Measurements from ENCODE around the gene SOX6. TPM values are rescaled to one million over a fixed set of nuclear protein-coding genes. Genes with fewer than 3 reads are reported as not detected.

Gene SOX6
- total and polyA plus RNA-seq, 2 of the 13 experiments (the other 11 are each of a cell fraction or from before 2014, with no cell fraction given) = 2.6 to 11.2 TPM

DNA sequence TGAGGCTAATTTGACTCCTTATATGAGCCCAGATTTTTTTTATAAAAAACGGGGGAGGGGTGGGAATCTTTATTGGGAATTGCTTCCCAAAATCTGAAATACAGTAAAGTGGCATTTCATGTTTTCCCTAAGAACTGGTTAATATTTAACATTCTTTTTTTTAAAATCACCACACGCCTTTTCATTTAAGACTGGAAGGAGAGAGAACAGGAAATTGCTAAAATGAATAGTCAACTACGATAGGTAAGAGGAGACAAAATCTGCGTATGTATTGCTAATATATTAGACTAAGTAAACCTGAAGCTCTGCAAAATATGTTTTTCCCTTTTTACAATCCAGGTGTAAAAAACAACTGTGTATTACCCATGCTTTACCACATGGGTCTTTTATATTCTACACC is 57.0 kb downstream of the SOX6 start:
- CTCF ChIA-PET (ENCODE audit: low intra/inter-chr PET ratio, low total read pairs) = no interaction called here
- POLR2A ChIA-PET = no interaction called here
- TF ChIP-seq EEA1 (CRISPR knock-in tag; IDR thresholded peaks at IDR 0.05; ENCODE audit: borderline replicate concordance) (no peak), ZC3H13 (CRISPR knock-in tag; IDR thresholded peaks at IDR 0.05) (no peak), AGO2 (optimal IDR thresholded peaks at IDR 0.05; ENCODE audit: low read depth, low read length) (no peak), SMARCC2 (IDR thresholded peaks at IDR 0.05) (no peak), MTF2 (CRISPR knock-in tag; IDR thresholded peaks at IDR 0.05; ENCODE audit: borderline replicate concordance) (no peak), ZNF333 (CRISPR knock-in tag; IDR thresholded peaks at IDR 0.05; ENCODE audit: borderline replicate concordance) (no peak), ZNF558 (CRISPR knock-in tag; IDR thresholded peaks at IDR 0.05; ENCODE audit: borderline replicate concordance) (no peak), ZNF605 (CRISPR knock-in tag; IDR thresholded peaks at IDR 0.05) (no peak), SP140L (CRISPR knock-in tag; IDR thresholded peaks at IDR 0.05; ENCODE audit: borderline replicate concordance) (no peak), ZNF616 (CRISPR knock-in tag; IDR thresholded peaks at IDR 0.05; ENCODE audit: low read depth) (no peak)
- TF ChIP-seq, protein P1, sequence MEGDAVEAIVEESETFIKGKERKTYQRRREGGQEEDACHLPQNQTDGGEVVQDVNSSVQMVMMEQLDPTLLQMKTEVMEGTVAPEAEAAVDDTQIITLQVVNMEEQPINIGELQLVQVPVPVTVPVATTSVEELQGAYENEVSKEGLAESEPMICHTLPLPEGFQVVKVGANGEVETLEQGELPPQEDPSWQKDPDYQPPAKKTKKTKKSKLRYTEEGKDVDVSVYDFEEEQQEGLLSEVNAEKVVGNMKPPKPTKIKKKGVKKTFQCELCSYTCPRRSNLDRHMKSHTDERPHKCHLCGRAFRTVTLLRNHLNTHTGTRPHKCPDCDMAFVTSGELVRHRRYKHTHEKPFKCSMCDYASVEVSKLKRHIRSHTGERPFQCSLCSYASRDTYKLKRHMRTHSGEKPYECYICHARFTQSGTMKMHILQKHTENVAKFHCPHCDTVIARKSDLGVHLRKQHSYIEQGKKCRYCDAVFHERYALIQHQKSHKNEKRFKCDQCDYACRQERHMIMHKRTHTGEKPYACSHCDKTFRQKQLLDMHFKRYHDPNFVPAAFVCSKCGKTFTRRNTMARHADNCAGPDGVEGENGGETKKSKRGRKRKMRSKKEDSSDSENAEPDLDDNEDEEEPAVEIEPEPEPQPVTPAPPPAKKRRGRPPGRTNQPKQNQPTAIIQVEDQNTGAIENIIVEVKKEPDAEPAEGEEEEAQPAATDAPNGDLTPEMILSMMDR (CRISPR knock-in tag; IDR thresholded peaks at IDR 0.05) = no peak
- TF ChIP-seq, protein P2, sequence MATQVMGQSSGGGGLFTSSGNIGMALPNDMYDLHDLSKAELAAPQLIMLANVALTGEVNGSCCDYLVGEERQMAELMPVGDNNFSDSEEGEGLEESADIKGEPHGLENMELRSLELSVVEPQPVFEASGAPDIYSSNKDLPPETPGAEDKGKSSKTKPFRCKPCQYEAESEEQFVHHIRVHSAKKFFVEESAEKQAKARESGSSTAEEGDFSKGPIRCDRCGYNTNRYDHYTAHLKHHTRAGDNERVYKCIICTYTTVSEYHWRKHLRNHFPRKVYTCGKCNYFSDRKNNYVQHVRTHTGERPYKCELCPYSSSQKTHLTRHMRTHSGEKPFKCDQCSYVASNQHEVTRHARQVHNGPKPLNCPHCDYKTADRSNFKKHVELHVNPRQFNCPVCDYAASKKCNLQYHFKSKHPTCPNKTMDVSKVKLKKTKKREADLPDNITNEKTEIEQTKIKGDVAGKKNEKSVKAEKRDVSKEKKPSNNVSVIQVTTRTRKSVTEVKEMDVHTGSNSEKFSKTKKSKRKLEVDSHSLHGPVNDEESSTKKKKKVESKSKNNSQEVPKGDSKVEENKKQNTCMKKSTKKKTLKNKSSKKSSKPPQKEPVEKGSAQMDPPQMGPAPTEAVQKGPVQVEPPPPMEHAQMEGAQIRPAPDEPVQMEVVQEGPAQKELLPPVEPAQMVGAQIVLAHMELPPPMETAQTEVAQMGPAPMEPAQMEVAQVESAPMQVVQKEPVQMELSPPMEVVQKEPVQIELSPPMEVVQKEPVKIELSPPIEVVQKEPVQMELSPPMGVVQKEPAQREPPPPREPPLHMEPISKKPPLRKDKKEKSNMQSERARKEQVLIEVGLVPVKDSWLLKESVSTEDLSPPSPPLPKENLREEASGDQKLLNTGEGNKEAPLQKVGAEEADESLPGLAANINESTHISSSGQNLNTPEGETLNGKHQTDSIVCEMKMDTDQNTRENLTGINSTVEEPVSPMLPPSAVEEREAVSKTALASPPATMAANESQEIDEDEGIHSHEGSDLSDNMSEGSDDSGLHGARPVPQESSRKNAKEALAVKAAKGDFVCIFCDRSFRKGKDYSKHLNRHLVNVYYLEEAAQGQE (IDR thresholded peaks at IDR 0.05; ENCODE audit: borderline replicate concordance in 1 of 2, low read depth in 1 of 2, low read length in 2 of 2) = no peak
- TF ChIP-seq, protein P3, sequence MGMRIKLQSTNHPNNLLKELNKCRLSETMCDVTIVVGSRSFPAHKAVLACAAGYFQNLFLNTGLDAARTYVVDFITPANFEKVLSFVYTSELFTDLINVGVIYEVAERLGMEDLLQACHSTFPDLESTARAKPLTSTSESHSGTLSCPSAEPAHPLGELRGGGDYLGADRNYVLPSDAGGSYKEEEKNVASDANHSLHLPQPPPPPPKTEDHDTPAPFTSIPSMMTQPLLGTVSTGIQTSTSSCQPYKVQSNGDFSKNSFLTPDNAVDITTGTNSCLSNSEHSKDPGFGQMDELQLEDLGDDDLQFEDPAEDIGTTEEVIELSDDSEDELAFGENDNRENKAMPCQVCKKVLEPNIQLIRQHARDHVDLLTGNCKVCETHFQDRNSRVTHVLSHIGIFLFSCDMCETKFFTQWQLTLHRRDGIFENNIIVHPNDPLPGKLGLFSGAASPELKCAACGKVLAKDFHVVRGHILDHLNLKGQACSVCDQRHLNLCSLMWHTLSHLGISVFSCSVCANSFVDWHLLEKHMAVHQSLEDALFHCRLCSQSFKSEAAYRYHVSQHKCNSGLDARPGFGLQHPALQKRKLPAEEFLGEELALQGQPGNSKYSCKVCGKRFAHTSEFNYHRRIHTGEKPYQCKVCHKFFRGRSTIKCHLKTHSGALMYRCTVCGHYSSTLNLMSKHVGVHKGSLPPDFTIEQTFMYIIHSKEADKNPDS (CRISPR knock-in tag; IDR thresholded peaks at IDR 0.05) = no peak
- TF ChIP-seq, protein P4, sequence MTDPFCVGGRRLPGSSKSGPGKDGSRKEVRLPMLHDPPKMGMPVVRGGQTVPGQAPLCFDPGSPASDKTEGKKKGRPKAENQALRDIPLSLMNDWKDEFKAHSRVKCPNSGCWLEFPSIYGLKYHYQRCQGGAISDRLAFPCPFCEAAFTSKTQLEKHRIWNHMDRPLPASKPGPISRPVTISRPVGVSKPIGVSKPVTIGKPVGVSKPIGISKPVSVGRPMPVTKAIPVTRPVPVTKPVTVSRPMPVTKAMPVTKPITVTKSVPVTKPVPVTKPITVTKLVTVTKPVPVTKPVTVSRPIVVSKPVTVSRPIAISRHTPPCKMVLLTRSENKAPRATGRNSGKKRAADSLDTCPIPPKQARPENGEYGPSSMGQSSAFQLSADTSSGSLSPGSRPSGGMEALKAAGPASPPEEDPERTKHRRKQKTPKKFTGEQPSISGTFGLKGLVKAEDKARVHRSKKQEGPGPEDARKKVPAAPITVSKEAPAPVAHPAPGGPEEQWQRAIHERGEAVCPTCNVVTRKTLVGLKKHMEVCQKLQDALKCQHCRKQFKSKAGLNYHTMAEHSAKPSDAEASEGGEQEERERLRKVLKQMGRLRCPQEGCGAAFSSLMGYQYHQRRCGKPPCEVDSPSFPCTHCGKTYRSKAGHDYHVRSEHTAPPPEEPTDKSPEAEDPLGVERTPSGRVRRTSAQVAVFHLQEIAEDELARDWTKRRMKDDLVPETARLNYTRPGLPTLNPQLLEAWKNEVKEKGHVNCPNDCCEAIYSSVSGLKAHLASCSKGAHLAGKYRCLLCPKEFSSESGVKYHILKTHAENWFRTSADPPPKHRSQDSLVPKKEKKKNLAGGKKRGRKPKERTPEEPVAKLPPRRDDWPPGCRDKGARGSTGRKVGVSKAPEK (CRISPR knock-in tag; IDR thresholded peaks at IDR 0.05; ENCODE audit: borderline replicate concordance) = no peak

More for the DNA sequence above, 57.0 kb downstream of the SOX6 start:
- no TSS peak for BruUV-seq (replicated peaks)
- Histone ChIP-seq H3K27me3 (ENCODE audit: control insufficient read depth in 1 of 2, insufficient read depth in 2 of 2, low read length in 2 of 2) (no peaks in the 10 kb centered on the region), H3K4me1 (ENCODE audit: insufficient read depth, low read length) (0 out of 2 replicates have a peak, but pooled peaks cover 7% of the 10 kb centered on the region), H3K9me3 (ENCODE audit: low read length) (no peaks in the 10 kb centered on the region), H3K4me3 (replicated peaks in 1 of 3; ENCODE audit: insufficient read depth in 1 of 3, low read depth in 2 of 3, low read length in 3 of 3) (no peak overlapping the region), H3K27ac (ENCODE audit: extremely low read length, insufficient read depth, low read length) (no peak overlapping the region), H3K79me2 (ENCODE audit: insufficient read depth, low read length) (no peaks in the 10 kb centered on the region), H3K4me2 (ENCODE audit: low read depth, low read length) (no peak overlapping the region), H3K36me3 (replicated peaks in 1 of 2; ENCODE audit: control insufficient read depth in 1 of 2, insufficient read depth in 2 of 2, low read length in 2 of 2) (no peaks in the 10 kb centered on the region), H4K20me1 (ENCODE audit: insufficient read depth, low read length) (no peaks in the 10 kb centered on the region), H2AFZ (ENCODE audit: low read length) (no peak overlapping the region), H3K9ac (ENCODE audit: insufficient read depth, low read depth, low read length) (no peak overlapping the region)
- intact Hi-C loops (cut with micrococcal nuclease; ENCODE audit: unreplicated experiment) (no loop called here), in situ Hi-C loops (cut with HindIII; ENCODE audit: extremely low pct_ligation_motif_present, low pct_unique_long_range_greater_than_20kb) (no loop called here)
- FAIRE-seq (no peak), DNase-seq (ENCODE audit: low spot score) (no peak), ATAC-seq (no peak)
- 16% methylated on average over 4 of the region's 4 CpGs for WGBS (ENCODE audit: low lambda C conversion rate)
